Stimulated activated CD4-positive, alpha-beta T cell treated with anti-CD3 and anti-CD28 coated beads, Interleukin-1b, Interleukin-23, amount 100 ng/mL, for 24 hours (primary cell): ENCODE measurements around the gene TBX1.

ENCODE experiments used
- DNase-seq, 4 experiments: peaks; one replicate each; pipeline ENCODE4 v3.0.0-alpha.2; 2020; ENCODE audit warnings: low read depth in 4 of 4, low spot score in 1 of 4

TBX1 gene

DNA sequence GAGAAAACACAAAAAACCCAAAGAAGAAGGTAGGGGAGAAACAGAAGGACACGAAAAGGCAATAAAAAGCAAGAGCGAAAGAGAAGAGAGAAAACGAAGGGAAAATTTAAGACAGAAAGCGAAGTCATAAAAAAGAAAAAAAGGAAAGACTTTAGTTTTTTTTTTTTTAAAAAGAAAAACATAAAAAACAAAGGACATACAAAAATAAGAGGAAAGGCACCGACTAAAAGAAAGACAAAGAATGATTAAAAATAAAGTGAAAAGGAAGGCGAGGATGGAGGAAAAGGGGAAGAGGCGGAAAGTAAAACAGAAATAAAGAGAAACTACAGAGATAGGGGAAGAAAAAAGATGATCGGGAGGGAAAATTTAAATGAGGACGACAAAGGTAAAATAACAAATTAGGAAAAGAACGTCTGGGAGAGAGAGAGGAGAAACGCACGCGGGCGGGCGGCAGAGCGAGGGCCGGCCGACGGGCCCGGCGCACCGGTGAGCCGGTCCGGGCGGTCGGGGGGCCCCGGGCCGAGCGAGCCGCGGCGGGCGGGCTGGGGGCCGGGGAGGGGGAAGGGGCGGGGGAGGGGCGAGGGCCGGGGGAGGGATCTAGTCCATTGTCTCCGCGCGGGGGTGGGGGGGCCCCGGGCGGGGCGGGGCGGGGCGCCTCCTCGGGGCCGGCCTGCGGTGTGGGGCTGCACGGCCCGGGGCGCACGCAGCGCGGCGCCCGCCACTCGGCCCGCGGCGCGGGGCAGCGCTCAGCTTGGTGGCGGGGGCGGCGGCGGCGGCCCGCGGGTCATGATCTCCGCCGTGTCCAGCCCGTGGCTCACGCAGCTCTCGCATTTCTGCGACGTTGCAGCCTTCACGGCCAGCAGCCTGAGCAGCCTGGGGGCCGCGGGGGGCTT lies at the start of gene TBX1:
Gene TBX1, plus strand, starts transcription at position 721 of the 893 bp plus-strand sequence. Its CDS starts 66 bp downstream, at position 787.
- no peak for DNase-seq

DNA sequence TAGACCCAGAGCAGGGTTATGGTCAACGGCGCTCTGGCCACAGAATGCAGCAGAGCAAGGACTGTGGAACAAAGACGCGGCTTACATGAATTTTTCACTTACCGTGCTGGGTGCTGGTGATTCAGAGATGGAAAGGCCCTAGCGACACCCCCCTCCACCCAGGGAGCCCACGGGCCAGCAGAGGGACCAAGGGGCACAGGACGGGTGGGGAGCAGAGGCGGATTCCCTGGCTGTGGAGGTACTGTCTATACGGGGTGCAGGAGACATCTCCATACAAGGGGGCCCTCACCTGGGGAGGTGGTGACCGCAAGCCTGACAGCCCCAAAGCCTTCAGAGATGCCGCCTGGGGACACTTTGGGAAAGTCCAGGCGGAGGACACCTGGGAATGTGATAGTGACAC lies 47.3 kb upstream of the TBX1 start:
- DNase-seq = no peak

DNA sequence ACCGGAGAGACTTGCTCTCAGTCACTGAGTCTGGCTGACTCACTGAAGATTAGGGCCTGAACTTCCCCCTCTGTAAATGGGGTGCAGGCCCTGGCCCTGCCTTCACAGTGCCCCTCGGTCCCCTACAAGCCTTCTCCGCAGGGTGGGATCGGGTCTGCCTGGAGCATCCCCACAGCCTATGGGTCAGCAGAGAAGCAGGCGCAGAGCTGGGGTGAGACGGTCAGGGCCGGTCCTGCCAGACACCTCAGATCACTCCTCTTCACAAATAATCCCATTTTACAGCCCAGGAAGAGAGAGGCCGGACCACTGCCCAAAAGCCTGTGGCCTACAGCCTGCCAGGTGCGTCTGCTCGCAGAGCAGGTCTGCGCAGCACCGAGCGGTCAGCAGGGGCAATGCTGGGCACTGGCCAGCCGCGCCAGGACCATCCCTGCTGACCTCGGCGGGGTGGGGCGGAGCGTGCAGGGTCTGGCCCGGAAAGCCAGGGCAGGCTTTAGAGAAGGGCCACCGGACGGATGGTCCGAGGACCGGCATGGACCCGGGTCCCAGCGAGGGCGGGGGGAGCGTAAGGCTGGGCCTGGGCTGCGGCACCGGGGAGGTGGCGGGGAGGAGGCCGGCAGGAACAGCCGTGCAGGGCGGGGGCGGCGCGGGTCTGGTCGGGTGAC lies 46.8 kb upstream of the TBX1 start:
- DNase-seq = no peak

DNA sequence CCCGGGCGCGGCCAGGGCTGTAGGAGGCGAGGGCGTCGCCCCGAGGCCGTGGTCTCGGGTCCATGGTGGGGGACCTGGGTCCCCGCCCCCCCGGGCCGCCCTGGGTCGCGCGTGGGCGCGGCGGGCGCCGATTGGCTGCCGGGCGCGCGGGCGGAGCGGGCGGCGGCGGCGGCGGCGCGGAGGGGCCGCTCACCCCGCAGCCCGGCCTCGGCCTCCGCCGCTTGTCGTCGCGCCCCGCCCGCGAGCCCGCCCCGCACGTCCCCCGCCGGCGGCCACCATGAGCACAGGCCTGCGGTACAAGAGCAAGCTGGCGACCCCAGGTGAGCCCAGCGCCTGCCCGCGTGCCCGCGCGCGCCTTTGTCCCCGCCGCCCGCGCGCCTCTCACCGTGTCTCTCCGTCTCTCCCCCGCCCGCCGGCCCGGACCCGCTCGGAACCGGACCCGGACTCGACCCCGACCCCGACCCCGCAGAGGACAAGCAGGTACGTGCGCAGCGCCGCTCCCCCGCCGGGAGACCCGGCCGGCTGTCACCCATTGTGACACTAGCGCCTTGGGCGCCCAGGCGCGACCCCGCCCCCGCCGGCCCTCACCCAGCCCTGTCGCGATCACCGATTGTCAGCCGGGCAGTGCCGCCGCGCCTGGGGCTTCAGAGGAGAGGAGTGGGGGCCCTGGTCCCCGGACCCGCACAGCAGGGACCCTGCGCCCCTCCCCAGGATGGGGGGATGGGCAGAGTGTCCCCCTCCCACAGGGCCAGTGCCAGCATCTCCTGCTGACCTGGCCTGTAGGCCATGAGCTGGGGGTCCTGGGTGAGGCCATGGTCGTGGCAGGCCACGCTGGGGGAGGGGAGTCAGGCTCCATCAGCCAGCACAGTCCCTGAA lies 46.0 kb upstream of the TBX1 start, which contains the start of gene SEPTIN5:
Gene SEPTIN5, plus strand, starts transcription at position 192 of the 876 bp plus-strand sequence. Its CDS starts 86 bp downstream, at position 278.
- DNase-seq = no peak

DNA sequence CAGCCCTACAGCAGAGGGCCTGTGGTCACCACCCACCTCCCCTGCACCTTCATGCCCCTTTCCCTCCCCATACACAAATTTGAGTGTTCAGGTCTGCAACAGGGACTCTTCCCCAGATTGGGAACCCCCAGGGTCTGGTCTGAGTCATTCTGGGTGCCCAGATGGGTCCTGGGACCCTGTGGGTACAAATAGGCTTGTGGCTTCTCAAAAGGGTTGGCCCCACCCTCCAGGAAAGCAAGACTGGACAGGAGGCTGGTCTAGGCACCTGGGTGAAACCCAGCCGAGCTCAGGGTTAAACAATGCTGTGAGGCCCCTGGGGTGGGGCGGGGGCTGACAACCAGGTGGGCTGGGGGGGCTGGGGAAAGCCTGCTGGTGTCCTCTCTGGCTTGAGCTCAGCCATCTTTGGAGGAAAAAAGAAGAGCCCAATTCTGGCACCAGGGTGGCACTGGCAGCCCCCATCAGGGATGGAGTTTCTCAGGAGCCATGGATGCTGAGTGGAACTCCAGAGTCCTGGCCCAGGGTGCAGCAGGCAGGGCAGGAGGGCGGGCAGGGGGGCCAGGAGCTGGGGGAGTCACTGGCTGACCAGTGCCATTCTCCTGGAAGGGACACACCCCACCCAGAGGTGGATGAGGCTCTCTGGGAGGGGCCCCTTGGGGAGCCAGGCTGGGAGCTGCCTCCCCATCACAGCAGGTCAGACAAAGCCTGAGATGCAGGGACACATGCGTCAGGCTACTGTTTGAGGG lies 45.2 kb upstream of the TBX1 start:
- DNase-seq = no peak

DNA sequence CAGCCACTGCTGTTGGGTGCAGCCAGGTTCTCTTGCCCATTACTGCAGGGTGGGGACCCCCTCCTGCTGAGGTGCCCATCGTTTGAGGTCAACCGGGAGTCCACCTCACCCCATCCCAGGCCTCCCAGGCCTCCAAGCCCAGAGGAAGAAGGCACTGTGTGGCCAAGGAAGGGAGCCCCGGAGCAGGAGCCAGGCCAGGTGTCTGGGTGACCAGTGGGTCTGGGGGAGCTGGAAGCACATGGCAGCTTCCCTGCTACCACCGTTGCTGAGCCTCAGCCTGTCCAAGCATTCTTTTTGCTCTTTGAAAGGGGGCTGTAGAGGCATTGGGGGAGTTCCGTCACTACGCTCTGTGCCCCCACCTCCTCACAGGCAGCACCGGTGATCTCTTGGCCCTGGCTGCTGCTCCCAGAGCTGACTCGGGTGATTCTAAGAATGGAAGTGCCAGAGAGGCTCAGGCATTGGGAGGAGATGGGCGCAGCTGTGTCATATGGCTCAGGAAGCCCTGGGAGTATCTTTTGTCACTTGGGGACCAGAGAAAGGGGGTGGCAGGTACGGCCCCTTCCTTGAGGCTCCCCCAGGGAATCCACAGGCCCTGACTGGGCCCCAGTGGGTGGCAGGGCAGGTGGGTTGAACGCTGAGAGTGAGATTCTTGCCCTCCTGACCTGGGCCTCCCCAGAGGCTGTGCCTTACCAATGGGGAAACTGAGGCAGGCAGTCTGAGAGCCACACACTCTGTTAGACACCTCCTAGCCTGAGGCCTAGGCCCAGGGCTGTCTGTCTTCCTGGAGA lies 44.3 kb upstream of the TBX1 start:
- DNase-seq = no peak

DNA sequence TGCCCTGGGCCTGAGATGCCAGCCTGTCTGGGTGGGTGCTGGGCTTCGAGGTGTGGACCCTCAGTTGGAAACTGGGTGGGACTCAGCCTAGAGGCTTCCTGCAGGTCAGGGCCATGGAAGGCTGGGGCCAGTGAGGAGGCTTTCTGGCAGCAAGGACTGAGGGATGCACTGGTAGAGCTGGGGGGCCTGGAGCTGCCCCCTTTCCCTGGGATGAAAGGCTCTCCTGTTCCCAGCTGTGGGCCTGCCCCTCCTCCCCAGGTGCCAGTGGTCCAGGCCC lies 43.8 kb upstream of the TBX1 start:
- DNase-seq = no peak

DNA sequence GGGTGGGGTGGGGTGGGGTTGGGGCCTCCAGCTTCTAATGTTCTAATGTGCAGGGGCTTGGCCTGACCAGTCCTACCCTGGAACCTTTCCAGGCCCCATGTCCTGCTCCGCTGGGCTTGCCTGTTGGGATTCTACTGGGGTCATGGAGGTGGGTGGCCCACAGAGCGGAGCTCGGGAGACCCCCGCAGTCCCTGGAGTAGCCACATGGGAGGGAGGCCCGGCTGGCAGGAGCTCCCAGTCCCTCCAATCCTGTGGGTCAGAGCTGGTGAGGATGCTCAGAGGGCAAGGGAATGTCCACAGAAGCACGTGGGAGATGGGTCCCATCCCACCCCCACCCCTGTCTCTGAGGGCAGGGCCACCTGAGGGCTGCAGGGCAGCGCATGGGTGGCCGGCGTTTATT lies 43.4 kb upstream of the TBX1 start:
- DNase-seq = no peak

DNA sequence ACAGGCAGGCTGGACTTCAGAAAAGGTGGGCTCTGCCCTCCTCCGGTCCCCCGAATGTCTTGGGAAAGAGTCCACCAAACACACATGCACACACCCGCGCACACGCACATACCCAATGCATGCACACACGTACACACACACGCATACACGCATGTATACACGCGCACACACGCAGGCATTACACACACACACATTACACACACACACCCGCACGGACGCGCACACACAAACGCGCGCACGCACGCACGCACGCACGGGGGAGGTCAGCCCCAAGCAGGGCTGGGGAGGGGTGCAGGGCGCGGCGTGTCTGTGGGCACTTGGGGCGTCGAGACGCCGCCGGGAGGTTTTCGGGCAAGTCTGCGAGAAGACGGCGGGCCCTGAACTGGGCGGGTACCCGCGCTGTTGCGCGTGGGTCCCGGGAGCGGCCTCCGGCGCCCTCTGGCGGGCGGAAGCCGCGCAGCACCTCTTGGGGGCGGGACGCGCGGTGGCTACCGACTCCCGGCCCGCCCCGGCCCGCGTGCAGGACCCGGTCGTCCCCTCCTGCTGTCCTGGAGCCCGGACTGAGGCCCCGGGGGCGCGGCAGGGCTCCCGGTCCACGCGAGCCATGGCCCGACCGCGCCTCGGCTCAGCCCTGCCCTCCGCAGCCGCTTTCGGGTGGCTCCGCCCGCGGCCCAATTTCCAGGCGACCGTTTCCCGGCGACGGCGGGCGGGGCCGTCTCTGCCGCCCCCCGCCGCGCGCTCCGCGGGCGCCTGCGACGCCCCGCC lies 42.7 kb upstream of the TBX1 start:
- peak; percentile 54 to 69 (median 64) for DNase-seq

DNA sequence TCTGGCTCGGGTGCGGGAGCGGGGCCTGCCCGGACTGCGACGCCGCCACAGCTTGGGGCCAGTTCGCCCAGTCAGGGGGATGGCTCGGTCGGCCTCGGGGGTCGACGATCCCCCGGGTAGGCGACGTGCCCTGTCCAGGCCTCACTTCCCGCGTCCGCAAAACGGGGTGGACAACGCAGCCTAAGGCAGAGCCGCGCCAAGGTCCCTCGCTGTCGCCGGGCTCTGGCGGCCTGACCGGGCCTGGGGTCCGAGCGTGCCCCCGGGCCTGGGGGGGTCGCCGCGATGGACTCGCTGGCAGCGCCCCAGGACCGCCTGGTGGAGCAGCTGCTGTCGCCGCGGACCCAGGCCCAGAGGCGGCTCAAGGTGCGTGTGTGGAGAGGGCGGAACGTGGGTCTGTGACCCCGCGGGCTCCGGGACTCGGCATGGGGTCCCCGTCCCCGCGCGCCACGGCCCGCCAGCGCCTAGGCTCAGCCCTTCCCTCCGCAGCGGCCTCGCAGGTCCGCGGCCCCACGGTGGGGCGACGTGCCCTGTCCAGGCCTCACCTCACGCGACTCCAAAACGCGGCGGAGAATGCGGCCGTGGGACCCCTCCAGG lies 42.0 kb upstream of the TBX1 start:
- DNase-seq = no peak

DNA sequence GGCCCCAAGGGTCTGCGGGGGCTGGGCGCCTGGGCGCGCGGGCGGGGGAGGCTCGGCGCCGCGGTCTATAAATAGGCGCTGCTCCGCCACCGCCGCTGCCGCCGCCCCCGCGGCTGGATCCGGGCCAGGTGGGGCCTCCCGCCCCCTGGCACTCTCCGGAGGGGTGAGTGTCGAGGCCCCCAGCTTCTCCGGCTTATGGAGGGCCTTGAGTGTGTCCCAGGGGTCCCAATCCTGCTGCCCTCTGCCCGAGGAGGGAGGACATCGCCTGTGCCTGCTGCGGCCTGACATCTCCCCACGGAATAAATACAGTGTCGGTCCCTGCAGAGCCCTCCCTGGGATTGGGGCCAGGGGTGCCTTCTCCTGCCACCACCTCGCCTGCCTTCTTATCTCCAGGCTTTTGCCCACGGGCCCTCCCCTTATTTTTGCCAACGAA lies 41.5 kb upstream of the TBX1 start:
- DNase-seq = no peak

DNA sequence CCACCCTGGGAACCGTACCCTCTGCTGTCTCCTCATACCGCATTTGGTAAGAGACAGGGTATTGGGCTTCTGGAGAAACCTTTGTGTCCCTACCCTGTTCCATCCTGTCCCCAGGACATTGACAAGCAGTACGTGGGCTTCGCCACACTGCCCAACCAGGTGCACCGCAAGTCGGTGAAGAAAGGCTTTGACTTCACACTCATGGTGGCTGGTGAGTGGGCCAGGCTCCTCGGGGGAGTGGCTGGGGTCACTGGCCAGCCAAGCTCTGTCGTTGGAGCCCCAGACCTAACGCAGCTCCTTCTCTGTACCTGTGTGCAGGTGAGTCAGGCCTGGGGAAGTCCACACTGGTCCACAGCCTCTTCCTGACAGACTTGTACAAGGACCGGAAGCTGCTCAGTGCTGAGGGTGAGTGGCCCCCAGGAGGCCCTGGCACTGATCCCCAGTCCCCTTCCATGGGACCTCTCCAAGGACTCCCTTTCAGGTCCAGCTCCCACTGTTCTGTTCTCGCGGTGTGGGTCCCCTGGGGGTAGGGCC lies 41.0 kb upstream of the TBX1 start:
- no peak for DNase-seq

DNA sequence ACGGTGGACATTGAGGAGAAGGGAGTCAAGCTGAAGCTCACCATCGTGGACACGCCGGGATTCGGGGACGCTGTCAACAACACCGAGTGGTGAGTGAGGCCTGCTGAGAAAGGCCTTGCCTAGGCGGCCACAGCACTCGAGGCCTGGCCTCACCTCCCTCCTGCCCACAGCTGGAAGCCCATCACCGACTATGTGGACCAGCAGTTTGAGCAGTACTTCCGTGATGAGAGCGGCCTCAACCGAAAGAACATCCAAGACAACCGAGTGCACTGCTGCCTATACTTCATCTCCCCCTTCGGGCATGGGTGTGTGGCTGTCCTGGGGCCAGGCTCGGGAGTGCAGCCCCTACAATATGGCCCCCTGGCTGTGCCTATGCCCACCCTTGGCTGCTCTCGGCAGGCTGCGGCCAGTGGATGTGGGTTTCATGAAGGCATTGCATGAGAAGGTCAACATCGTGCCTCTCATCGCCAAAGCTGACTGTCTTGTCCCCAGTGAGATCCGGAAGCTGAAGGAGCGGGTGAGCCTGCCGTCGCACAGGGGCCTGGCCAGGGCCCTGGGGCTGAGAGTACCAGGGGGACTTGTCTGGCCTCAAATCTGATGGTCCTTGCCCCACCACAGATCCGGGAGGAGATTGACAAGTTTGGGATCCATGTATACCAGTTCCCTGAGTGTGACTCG lies 40.3 kb upstream of the TBX1 start:
- DNase-seq = no peak

DNA sequence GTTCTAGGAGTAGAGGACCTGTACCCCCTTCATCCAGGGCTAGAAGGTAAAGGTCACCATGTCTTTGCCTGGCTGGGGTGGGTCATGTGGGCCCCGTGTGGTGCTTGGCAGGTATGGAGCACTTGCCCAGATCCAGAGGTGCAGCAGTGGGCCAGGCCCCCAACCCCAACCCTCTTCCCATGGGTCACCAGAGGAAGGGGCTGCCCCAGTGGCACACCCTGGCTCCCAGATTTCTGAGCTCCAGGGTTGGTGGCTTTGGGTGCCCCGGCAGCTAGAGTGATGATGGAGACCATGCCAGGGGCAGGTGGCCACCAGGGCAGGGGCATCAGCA lies 39.6 kb upstream of the TBX1 start:
- no peak for DNase-seq

DNA sequence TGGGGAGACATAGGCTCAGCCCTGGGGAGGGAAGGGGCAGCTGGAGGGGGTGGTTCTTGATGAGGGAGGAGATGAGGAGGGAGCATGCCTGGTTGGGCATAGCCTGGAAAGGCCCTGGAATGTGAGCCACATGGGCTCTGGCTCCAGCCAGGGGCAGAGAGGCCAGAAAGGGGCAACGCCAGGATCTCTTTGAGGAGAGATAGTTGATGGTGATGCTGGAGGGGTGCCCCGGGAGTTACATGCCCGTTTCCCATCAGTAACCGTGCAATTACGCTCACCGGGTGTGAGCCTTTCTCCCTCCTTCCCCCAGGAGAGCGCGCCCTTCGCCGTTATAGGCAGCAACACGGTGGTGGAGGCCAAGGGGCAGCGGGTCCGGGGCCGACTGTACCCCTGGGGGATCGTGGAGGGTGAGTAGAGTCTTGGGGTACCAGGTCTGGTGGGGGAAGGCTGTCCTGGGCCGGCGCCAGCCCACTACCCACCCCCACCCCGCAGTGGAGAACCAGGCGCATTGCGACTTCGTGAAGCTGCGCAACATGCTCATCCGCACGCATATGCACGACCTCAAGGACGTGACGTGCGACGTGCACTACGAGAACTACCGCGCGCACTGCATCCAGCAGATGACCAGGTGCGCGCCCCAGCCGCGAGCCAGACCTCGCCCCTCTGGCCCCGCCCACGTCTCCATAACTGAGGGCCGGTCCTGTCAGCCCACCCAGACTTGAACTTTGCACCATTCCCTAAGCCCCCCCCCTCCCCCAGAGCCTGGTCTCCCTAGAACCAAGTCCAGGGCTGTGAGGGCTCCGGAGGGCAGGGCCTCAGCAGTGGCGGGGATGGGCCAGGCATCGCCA lies 39.0 kb upstream of the TBX1 start:
- DNase-seq = no peak

DNA sequence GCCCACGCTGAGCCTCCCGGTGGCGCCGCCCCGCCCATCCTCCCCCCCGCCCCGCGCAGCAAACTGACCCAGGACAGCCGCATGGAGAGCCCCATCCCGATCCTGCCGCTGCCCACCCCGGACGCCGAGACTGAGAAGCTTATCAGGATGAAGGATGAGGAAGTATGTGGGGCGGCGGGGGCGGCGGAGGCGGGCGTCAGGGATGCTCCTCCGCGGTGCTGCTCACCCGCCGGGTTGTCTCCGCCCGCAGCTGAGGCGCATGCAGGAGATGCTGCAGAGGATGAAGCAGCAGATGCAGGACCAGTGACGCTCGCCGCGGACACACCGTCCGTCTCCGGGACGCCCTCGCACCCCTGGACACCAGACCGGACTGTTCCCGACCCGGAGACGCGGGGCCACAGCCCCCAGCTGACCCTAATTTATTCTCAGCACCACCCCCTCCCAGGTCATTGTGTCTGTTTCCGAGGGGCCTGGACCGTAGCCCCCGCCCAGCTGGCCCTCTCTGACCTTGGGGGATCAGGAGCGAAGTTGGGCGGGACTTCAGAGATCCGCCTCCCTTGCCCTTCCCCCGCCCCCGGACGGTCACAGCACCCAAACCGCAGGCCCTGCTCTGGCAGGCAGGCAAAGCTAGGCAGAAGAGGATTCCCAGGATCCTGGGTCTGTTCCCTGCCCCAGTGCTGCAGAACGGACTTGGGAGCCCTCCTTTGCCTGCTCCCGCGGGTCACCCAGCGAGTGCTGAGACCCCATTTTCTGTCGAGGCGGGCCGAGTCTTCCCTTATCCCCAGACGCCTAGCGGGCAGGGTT lies 38.2 kb upstream of the TBX1 start:
- DNase-seq = no peak

DNA sequence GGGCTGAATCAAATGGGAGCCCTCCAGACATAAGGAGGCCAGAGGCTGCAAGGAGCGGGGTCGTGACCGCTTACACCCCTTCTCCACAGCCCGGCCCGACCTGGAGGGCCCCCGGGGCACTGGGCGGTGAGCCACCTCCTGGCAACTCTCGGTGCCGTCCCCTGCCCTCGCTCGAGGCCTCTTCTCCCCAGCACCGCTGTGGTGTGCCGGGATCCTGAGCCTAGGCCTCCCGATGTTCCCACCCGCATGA lies 37.7 kb upstream of the TBX1 start:
- DNase-seq = no peak
